ENCODE data around the gene ZNF681. TPM values are rescaled to one million over a fixed set of nuclear protein-coding genes. Genes with fewer than 3 reads are reported as not detected.
A peak's percentile ranks its signal among the peaks of the same experiment; 100 is the strongest.

Gene ZNF681
- total RNA-seq (1 to 10 TPM in 3 of 5 donors, under 1 TPM in 1, not detected in 1; 0.89 to 3.5 (median 1.7) TPM), polyA plus RNA-seq (under 1 TPM; 0.62 to 0.92 (median 0.90) TPM)
- long read RNA-seq, donor 1: 0 reads
- long read RNA-seq, donor 2, full-length matches to known transcripts: 1 of 1 reads
- long read RNA-seq, donor 2, partial matches to known transcripts: 0 of 1 reads
- long read RNA-seq, donor 2, other reads (novel, unspliced or antisense): 0 of 1 reads
- long read RNA-seq, donor 3: 0 reads
- long read RNA-seq, donor 4: 0 reads
- long read RNA-seq, donor 5, full-length matches to known transcripts: 1 of 1 reads
- long read RNA-seq, donor 5, partial matches to known transcripts: 0 of 1 reads
- long read RNA-seq, donor 5, other reads (novel, unspliced or antisense): 0 of 1 reads
- long read RNA-seq, donor 6, partial matches to known transcripts: 0 of 1 reads
- long read RNA-seq, donor 6, other reads (novel, unspliced or antisense): 0 of 1 reads
- long read RNA-seq, donor 7, partial matches to known transcripts: 0 of 1 reads
- long read RNA-seq, donor 7, other reads (novel, unspliced or antisense): 0 of 1 reads
- long read RNA-seq, donor 8, full-length matches to known transcripts: 1 of 1 reads
- long read RNA-seq, donor 8, partial matches to known transcripts: 0 of 1 reads
- long read RNA-seq, donor 8, other reads (novel, unspliced or antisense): 0 of 1 reads
- long read RNA-seq, donor 9: 0 reads
- long read RNA-seq, donor 10: 0 reads

DNA sequence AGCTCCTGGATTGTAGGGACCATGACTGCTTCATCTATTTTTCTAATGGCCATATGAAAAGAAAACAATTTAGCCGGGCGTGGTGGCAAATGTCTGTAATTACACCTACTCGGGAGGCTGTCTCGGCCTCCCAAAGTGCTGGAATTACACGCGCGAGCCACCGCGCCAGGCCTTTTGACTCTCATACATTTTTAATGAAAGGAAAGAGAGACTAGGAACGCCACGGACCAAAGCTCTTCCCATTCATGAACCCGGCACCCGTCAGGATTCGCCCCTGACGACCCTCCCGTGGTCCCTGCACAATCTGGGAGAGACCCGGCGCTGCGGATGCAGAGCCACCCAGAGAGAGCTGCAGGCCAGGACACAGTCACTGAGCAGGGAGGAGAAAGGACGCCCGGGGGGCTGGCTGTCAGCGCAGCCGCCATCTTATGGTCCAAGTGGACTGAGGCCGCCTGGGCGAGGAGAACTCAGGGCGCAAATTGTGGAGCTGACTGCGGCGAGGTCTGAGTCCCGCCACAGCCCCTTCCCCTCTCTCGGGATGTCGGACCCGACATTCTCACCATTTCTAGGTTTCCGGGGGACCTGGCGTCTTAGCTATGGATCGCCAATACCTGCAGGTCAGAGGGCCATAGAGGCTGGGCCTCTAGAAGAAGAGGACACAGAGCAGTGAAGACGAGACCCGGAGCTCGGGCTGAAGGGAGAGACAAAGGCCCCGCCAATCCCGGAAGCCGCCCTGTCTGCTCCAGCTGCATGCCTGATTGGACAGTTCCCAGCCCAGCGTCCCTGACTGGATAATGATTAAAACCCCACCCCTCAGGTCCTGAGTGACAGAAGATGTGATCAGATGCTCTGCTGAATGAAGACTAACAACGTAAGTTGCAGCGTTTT lies at the start of gene ZNF681:
Gene ZNF681 (minus strand): TSS at position 705 of the 888 bp plus-strand sequence. CDS start 142 bp downstream, at position 563.
- H3K36me3 ChIP-seq: peaks cover 0 to 10% (median 0%) of the 10 kb centered on the region in 4 donors
- 0 to 4% (median 1%) methylated on average over 40 to 44 of the region's 44 CpGs for WGBS, 5 donors
- DNase-seq: peak; percentile 87 to 96
- H3K27me3 ChIP-seq: no peaks in the 10 kb centered on the region
- peaks cover 0 to 26% (median 6%) of the 10 kb centered on the region in 4 donors for H3K4me1 ChIP-seq
- intact Hi-C loops (cut with DNase I; ENCODE audit: low total_unique reads): no loop called here
- no peak for TF ChIP-seq EP300 (IDR thresholded peaks at IDR 0.05)
- TF ChIP-seq, protein P1, sequence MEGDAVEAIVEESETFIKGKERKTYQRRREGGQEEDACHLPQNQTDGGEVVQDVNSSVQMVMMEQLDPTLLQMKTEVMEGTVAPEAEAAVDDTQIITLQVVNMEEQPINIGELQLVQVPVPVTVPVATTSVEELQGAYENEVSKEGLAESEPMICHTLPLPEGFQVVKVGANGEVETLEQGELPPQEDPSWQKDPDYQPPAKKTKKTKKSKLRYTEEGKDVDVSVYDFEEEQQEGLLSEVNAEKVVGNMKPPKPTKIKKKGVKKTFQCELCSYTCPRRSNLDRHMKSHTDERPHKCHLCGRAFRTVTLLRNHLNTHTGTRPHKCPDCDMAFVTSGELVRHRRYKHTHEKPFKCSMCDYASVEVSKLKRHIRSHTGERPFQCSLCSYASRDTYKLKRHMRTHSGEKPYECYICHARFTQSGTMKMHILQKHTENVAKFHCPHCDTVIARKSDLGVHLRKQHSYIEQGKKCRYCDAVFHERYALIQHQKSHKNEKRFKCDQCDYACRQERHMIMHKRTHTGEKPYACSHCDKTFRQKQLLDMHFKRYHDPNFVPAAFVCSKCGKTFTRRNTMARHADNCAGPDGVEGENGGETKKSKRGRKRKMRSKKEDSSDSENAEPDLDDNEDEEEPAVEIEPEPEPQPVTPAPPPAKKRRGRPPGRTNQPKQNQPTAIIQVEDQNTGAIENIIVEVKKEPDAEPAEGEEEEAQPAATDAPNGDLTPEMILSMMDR (IDR thresholded peaks at IDR 0.05): peak in 1 of 7 experiments; percentile 13
- TF ChIP-seq POLR2AphosphoS5 (IDR thresholded peaks at IDR 0.05): peak in 2 of 3 donors; percentile 27 to 36
- H3K9me3 ChIP-seq: no peaks in the 10 kb centered on the region
- peak within 1 kb of the TSS; percentile 55 to 82 (median 79) for H3K27ac ChIP-seq
- peak within 1 kb of the TSS; percentile 65 to 68 (median 66) for H3K4me3 ChIP-seq

DNA sequence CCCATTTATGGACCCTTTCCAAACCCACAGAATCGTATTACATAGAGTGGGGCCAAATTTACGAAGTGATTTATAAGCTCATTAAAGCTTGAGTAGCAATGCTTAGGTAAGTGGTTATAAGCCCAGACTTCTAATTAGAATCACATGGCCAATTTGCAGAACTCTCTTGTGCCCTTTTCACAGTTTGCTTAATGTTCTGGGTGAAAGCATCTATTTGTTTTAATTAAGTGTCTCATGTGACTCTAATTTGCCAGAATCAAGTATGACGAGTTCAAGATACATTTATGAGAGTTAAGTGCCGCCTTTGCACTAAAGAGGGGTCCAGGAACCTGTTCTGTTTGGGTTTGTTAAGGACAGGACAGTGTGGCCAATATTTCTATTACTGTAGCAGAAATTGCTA lies 46.0 kb upstream of the ZNF681 start:
- Histone ChIP-seq H3K36me3 (peaks cover 0 to 7% (median 6%) of the 10 kb centered on the region in 4 donors), H3K27me3 (no peaks in the 10 kb centered on the region), H3K4me3 (no peak overlapping the region), H3K27ac (no peak overlapping the region), H3K9me3 (peaks cover 0 to 8% (median 0%) of the 10 kb centered on the region in 4 donors), H3K4me1 (peaks cover 0 to 7% (median 2%) of the 10 kb centered on the region in 4 donors)
- no peak for DNase-seq
- intact Hi-C loops (cut with DNase I; ENCODE audit: low total_unique reads): no loop called here
- TF ChIP-seq, protein P1 (IDR thresholded peaks at IDR 0.05): no peak
- TF ChIP-seq EP300 (IDR thresholded peaks at IDR 0.05): no peak
- no peak for TF ChIP-seq POLR2AphosphoS5 (IDR thresholded peaks at IDR 0.05)
- TF ChIP-seq POLR2A (IDR thresholded peaks at IDR 0.05): no peak
- WGBS, 5 donors: 87 to 94% (median 91%) methylated on average over 4 of the region's 4 CpGs

DNA sequence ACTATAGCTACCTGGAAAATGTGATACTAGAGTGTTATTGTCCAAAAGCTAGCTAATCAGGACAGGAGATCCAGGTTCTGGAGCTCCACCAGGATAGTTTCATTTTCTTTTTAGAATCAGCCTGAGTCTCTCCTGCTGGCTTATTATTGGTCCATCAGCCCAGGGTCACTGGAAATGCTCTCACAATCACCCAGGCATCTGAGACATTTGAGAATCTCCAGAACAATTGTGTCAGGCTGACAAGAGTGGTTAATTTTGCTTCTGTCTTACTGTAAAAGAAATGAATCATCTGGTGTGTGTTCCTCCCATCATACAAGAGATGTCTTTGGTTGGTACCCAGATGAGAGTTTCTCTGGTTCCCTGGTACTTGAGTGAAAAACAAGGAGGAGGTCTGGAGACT lies 43.6 kb upstream of the ZNF681 start:
- Histone ChIP-seq H3K9me3 (peaks cover 0 to under 1% (median 0%) of the 10 kb centered on the region in 4 donors), H3K27ac (no peak overlapping the region), H3K4me1 (peaks cover 0 to 7% (median 2%) of the 10 kb centered on the region in 4 donors), H3K36me3 (no peaks in the 10 kb centered on the region), H3K4me3 (no peak overlapping the region), H3K27me3 (no peaks in the 10 kb centered on the region)
- TF ChIP-seq POLR2A (IDR thresholded peaks at IDR 0.05) (no peak), POLR2AphosphoS5 (IDR thresholded peaks at IDR 0.05) (no peak), EP300 (IDR thresholded peaks at IDR 0.05) (no peak)
- TF ChIP-seq, protein P1 (IDR thresholded peaks at IDR 0.05): no peak
- DNase-seq: peak in 1 of 2 donors; percentile 14
- intact Hi-C loops (cut with DNase I; ENCODE audit: low total_unique reads): no loop called here

DNA sequence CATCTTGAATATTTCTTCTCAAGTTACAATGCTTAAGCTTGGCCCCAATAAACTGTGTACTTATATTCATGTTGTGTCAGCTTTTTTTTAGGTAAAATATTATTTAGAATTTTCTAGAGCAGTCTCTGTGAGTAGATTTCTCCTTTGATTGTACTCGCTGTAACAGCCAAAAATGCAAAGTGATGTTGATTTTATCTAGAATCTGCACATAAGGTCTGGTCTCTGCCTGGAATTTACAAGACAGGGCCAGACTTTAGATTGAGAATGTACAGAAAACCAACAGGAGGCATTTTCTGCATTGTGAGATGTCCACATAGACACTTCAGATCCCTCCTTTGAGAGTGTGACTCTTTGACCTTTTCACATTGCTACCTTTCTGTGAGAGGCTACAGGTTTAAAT lies 43.1 kb upstream of the ZNF681 start:
- 84 to 92% (median 89%) methylated on average over 1 of the region's 1 CpG for WGBS, 5 donors
- H3K27me3 ChIP-seq: no peaks in the 10 kb centered on the region
- peaks cover 0 to 6% (median 0%) of the 10 kb centered on the region in 4 donors for H3K9me3 ChIP-seq
- H3K36me3 ChIP-seq: no peaks in the 10 kb centered on the region
- intact Hi-C loops (cut with DNase I; ENCODE audit: low total_unique reads): no loop called here
- no peak for TF ChIP-seq EP300 (IDR thresholded peaks at IDR 0.05)
- no peak for TF ChIP-seq POLR2AphosphoS5 (IDR thresholded peaks at IDR 0.05)
- TF ChIP-seq, protein P1 (IDR thresholded peaks at IDR 0.05): no peak
- no peak for TF ChIP-seq POLR2A (IDR thresholded peaks at IDR 0.05)
- H3K4me3 ChIP-seq: no peak overlapping the region
- no peak for DNase-seq
- H3K4me1 ChIP-seq: peaks cover 0 to 7% (median 2%) of the 10 kb centered on the region in 4 donors
- H3K27ac ChIP-seq: no peak overlapping the region
